HFF-Myc (cell line): Measurements from ENCODE around the gene HASPIN.

Source experiments
- DNase-seq: peaks from one replicate; pipeline ENCODE4 v3.0.0-alpha.2; 2011; ENCODE audit warnings: low read depth; ENCODE audit errors: extremely low read depth
- H3K4me3 ChIP-seq: replicated peaks from 2 replicates; pipeline ENCODE4 v1.5.1; 2011; ENCODE audit warnings: low read depth, mild to moderate bottlenecking, control low read depth, low read length
- TF ChIP-seq, protein P1 (sequence below): IDR thresholded peaks from 2 replicates; pipeline ENCODE4 v1.5.1; 2012; ENCODE audit warnings: mild to moderate bottlenecking, low read depth, low read length, control low read depth; ENCODE audit errors: missing control alignments

HASPIN gene

DNA sequence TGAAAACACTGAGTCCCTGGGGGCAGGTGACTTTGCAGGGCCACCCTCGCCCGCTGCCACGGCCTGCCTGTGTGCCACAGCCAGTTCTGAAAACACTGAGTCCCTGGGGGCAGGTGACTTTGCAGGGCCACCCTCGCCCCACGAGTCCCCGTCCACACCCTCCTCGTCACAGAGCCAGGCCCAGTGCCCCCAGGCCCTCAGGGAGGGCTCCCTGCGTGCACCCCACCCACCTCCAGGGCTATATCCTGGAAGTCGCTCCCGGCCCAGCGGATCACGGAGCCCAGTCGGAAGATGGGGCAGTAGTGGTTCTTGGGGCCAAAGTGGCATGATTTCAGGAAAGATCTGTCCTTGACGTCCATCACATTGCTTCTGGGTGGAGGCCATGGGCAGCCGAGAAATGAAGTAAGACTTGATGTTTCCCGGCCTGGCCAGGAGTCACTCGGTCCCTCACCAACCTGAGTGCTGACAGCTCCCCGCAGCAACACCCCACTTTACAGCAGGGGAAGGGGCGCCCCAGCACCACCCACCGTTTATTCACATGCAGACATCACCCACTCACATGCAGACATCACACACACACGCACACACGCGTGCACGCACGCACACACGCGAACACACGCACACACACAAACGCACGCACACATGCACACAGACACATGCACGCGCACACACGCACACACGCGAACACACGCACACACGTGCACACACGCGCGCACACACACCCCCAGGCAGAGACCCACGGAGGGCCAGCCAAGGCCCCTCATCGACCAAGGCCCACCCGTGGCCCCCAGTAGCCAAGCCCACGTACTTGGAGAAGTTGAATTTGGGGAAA lies 34.2 kb upstream of the HASPIN start:
- TF ChIP-seq, protein P1, sequence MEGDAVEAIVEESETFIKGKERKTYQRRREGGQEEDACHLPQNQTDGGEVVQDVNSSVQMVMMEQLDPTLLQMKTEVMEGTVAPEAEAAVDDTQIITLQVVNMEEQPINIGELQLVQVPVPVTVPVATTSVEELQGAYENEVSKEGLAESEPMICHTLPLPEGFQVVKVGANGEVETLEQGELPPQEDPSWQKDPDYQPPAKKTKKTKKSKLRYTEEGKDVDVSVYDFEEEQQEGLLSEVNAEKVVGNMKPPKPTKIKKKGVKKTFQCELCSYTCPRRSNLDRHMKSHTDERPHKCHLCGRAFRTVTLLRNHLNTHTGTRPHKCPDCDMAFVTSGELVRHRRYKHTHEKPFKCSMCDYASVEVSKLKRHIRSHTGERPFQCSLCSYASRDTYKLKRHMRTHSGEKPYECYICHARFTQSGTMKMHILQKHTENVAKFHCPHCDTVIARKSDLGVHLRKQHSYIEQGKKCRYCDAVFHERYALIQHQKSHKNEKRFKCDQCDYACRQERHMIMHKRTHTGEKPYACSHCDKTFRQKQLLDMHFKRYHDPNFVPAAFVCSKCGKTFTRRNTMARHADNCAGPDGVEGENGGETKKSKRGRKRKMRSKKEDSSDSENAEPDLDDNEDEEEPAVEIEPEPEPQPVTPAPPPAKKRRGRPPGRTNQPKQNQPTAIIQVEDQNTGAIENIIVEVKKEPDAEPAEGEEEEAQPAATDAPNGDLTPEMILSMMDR: no peak
- DNase-seq: no peak
- no peak overlapping the region for H3K4me3 ChIP-seq

GRCh38 chr17:3690094-3690715 lies 33.5 kb upstream of the HASPIN start:
- TF ChIP-seq, protein P1: no peak
- DNase-seq: no peak
- no peak overlapping the region for H3K4me3 ChIP-seq

DNA sequence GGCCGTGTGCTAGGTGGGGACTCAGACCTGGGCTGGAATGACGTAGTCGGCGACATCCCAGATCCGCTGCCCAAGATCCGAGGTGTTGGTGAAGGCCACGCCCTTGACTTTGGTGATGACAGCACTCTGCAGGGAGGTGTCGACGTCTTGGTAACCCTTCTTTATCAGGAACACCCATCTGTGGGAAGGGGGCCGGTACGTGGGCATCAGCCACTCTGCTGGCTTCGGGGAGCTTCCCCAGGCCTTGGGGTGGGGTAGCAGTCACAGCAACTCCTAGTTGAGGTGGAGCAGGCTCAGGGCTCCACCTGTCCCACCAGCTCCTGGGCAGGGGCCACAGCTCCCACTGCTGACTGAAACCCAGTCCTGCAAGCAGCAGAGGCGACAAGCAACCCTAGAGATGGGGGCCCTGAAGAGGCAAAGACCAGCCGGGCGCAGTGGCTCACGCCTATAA lies 32.1 kb upstream of the HASPIN start:
- H3K4me3 ChIP-seq: no peak overlapping the region
- DNase-seq: no peak
- TF ChIP-seq, protein P1: no peak

GRCh38 chr17:3692346-3692745 lies 31.4 kb upstream of the HASPIN start:
- TF ChIP-seq, protein P1: no peak
- H3K4me3 ChIP-seq: no peak overlapping the region
- DNase-seq: no peak

GRCh38 chr17:3693141-3693540 lies 30.6 kb upstream of the HASPIN start:
- H3K4me3 ChIP-seq: no peak overlapping the region
- TF ChIP-seq, protein P1: no peak
- DNase-seq: no peak

GRCh38 chr17:3693829-3694231 lies 29.9 kb upstream of the HASPIN start:
- H3K4me3 ChIP-seq: no peak overlapping the region
- TF ChIP-seq, protein P1: no peak
- no peak for DNase-seq
